MM.1S (cell line): ENCODE data around the gene BIRC6.

Experiments
- CTCF ChIP-seq: fragments of 300-600 bp; sonication (generic); IDR thresholded peaks from 2 replicates; pipeline ENCODE4 v1.5.1; 2016; ENCODE audit warnings: antibody characterized with exemption, low read length, mixed read lengths
- EZH2 ChIP-seq: fragments of 300-600 bp; sonication (generic); optimal IDR thresholded peaks from 2 replicates; pipeline ENCODE3; 2017; ENCODE audit warnings: low read depth, mild to moderate bottlenecking, antibody characterized with exemption, low read length, mixed read lengths

DNA sequence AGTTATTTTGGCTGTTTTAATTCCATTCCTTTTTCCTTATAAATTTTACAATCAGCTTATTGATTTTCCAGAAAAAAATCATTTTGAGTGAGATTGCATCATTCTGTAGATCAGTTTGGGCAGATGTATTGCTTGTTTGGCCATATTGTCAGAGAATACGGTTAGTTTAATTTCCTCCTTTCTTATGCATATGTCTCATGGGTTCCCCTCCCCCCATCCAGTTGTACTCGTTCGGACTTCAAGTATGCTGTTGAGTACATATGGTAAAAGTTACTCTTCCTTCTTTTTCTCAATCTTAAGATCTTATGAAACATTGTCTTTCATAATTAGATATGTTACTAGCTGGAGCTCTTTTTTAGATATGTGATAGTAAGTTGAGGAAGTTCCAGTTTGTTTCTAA lies 139.8 kb downstream of the BIRC6 start:
- TF ChIP-seq CTCF: no peak
- TF ChIP-seq EZH2: no peak
